ENCODE data around the gene DNAJC1. TPM values are rescaled to one million over a fixed set of nuclear protein-coding genes. Genes with fewer than 3 reads are reported as not detected.
A peak's percentile ranks its signal among the peaks of the same experiment; 100 is the strongest.

DNAJC1 gene
- polyA plus RNA-seq, 2 of the 4 experiments (the other 2 are of a cell fraction): 19.2 to 34.2 TPM

GRCh38 chr10:21924511-21924910, 79.0 kb downstream of the DNAJC1 start:
- FAIRE-seq: peak; percentile 32
- H3K4me3 ChIP-seq: no peak overlapping the region

DNA sequence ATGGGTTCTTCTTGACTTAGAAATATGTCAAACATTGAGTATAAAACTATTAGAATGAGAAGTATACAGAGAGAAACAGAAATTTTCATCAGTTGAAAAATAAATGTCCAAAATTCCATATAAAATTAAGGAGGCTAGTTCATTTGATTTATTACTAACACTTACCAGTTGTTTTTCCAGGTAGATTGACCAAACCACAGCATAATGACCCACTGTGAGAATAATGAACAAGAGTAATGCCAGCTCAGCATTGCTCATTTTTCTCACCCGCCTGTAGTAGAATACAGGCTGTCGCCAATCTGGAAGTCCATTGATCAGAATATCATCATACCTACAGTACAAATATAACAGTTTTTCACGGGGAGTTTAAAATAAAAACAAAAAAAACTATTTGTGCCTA, 82.9 kb downstream of the DNAJC1 start:
- Histone ChIP-seq H3K4me2 (no peak overlapping the region), H3K27ac (no peak overlapping the region), H3K4me3 (no peak overlapping the region), H3K9me3 (no peaks in the 10 kb centered on the region), H3K4me1 (no peaks in the 10 kb centered on the region)
- ChIA-PET CTCF (interaction anchor here (0.8 kb wide), 1 partner anchor 14 kb away, joined by 3 read pairs; no protein-coding TSS in a partner anchor), POLR2A (no interaction called here)
- WGBS (ENCODE audit: missing lambda C conversion rate): 91% methylated on average over 3 of the region's 3 CpGs
- ATAC-seq (no peak), DNase-seq (ENCODE audit: low read depth in 1 of 2, low spot score in 1 of 2) (no peak), FAIRE-seq (no peak)
- TF ChIP-seq TP53 (CRISPR knock-in tag; IDR thresholded peaks at IDR 0.05): no peak
- TF ChIP-seq ELK1 (IDR thresholded peaks at IDR 0.05; ENCODE audit: low read depth, low read length): no peak
- no peak for TF ChIP-seq CEBPB (IDR thresholded peaks at IDR 0.05)
- no peak for TF ChIP-seq HEYL (CRISPR knock-in tag; IDR thresholded peaks at IDR 0.05)
- TF ChIP-seq JUNB (IDR thresholded peaks at IDR 0.05): no peak
- TF ChIP-seq, protein P1, sequence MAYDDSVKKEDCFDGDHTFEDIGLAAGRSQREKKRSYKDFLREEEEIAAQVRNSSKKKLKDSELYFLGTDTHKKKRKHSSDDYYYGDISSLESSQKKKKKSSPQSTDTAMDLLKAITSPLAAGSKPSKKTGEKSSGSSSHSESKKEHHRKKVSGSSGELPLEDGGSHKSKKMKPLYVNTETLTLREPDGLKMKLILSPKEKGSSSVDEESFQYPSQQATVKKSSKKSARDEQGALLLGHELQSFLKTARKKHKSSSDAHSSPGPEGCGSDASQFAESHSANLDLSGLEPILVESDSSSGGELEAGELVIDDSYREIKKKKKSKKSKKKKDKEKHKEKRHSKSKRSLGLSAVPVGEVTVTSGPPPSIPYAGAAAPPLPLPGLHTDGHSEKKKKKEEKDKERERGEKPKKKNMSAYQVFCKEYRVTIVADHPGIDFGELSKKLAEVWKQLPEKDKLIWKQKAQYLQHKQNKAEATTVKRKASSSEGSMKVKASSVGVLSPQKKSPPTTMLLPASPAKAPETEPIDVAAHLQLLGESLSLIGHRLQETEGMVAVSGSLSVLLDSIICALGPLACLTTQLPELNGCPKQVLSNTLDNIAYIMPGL (CRISPR knock-in tag; IDR thresholded peaks at IDR 0.05; ENCODE audit: borderline replicate concordance): no peak
- no peak for TF ChIP-seq JUN (IDR thresholded peaks at IDR 0.05)

More at GRCh38 chr10:21924511-21924910, 79.0 kb downstream of the DNAJC1 start:
- Histone ChIP-seq H3K4me1 (peaks cover 35% of the 10 kb centered on the region), H3K4me2 (no peak overlapping the region), H3K9me3 (no peaks in the 10 kb centered on the region), H3K27ac (no peak overlapping the region)
- DNase-seq (ENCODE audit: low read depth in 1 of 2, low spot score in 1 of 2): no peak
- ATAC-seq: no peak
- POLR2A ChIA-PET: no interaction called here
- CTCF ChIA-PET: no interaction called here
- TF ChIP-seq, protein P1 (CRISPR knock-in tag; IDR thresholded peaks at IDR 0.05; ENCODE audit: borderline replicate concordance): no peak
- TF ChIP-seq, protein P2, sequence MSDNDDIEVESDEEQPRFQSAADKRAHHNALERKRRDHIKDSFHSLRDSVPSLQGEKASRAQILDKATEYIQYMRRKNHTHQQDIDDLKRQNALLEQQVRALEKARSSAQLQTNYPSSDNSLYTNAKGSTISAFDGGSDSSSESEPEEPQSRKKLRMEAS (IDR thresholded peaks at IDR 0.05): no peak
- TF ChIP-seq ELK1 (IDR thresholded peaks at IDR 0.05; ENCODE audit: low read depth, low read length): no peak
- TF ChIP-seq SMC3 (IDR thresholded peaks at IDR 0.05): no peak
- no peak for TF ChIP-seq MAFK (IDR thresholded peaks at IDR 0.05; ENCODE audit: partially characterized antibody)
- TF ChIP-seq ZC3H11A (IDR thresholded peaks at IDR 0.05): no peak
- TF ChIP-seq FOSL2 (IDR thresholded peaks at IDR 0.05): no peak
- no peak for TF ChIP-seq FOSL2 (CRISPR knock-in tag; IDR thresholded peaks at IDR 0.05)
- TF ChIP-seq POLR2A (IDR thresholded peaks at IDR 0.05; ENCODE audit: low read length): no peak

DNA sequence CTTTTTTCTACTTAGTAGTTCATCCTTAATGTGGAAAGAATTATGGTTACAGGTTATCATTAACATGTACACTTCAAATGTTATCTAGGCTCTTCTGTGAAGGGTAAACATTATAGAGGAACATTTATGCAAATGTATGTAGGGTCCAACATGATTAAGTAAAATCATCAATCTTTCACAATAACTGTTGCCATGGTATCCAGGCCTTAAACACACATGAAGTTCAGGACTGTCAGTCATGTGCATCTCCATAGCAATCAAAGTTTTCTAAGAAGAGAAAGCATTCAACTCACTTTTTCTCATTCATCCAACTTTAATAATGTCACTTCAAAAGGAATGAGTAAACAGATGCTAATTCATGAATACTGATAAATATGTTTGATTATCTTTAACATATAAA, 83.6 kb downstream of the DNAJC1 start:
- Histone ChIP-seq H3K4me1 (no peaks in the 10 kb centered on the region), H3K4me2 (no peak overlapping the region), H3K27ac (no peak overlapping the region), H3K4me3 (no peak overlapping the region), H3K9me3 (no peaks in the 10 kb centered on the region)
- no peak for FAIRE-seq
- ATAC-seq: no peak
- DNase-seq (ENCODE audit: low read depth in 1 of 2, low spot score in 1 of 2): no peak
- CTCF ChIA-PET: interaction anchor here (0.8 kb wide), 1 partner anchor 14 kb away, joined by 3 read pairs; no protein-coding TSS in a partner anchor
- POLR2A ChIA-PET: no interaction called here
- TF ChIP-seq, protein P3, sequence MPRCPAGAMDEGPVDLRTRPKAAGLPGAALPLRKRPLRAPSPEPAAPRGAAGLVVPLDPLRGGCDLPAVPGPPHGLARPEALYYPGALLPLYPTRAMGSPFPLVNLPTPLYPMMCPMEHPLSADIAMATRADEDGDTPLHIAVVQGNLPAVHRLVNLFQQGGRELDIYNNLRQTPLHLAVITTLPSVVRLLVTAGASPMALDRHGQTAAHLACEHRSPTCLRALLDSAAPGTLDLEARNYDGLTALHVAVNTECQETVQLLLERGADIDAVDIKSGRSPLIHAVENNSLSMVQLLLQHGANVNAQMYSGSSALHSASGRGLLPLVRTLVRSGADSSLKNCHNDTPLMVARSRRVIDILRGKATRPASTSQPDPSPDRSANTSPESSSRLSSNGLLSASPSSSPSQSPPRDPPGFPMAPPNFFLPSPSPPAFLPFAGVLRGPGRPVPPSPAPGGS (IDR thresholded peaks at IDR 0.05): no peak
- TF ChIP-seq, protein P1 (CRISPR knock-in tag; IDR thresholded peaks at IDR 0.05; ENCODE audit: borderline replicate concordance): no peak
- TF ChIP-seq ZC3H11A (IDR thresholded peaks at IDR 0.05): no peak
- no peak for TF ChIP-seq POLR2AphosphoS2 (conservative IDR thresholded peaks at IDR 0.05; ENCODE audit: low read length)
- no peak for TF ChIP-seq E2F6 (IDR thresholded peaks at IDR 0.05; ENCODE audit: borderline replicate concordance, low read depth)
- no peak for TF ChIP-seq SMC3 (IDR thresholded peaks at IDR 0.05)
- no peak for TF ChIP-seq HES2 (IDR thresholded peaks at IDR 0.05)
- TF ChIP-seq RCOR1 (IDR thresholded peaks at IDR 0.05; ENCODE audit: low read depth, low read length): no peak
- no peak for TF ChIP-seq ELK1 (IDR thresholded peaks at IDR 0.05; ENCODE audit: low read depth, low read length)
